K562 (cell line): Measurements from ENCODE around the gene HHIPL1. TPM values are rescaled to one million over a fixed set of nuclear protein-coding genes. Genes with fewer than 3 reads are reported as not detected.
A peak's percentile ranks its signal among the peaks of the same experiment; 100 is the strongest.

Source experiments
- ATF7 ChIP-seq: fragments of 450-650 bp; IDR thresholded peaks from 2 replicates; pipeline ENCODE4 v1.7.1; 2014; ENCODE audit warnings: mild to moderate bottlenecking, moderate library complexity
- BRF1 ChIP-seq: IDR thresholded peaks from 3 replicates; pipeline ENCODE4 v1.6.1; 2011; ENCODE audit warnings: borderline replicate concordance, mild to moderate bottlenecking; ENCODE audit not compliant: insufficient read length; ENCODE audit errors: extremely low read depth
- CBX5 ChIP-seq: IDR thresholded peaks from 2 replicates; pipeline ENCODE4 v1.6.1; 2014; ENCODE audit warnings: low read depth, borderline replicate concordance
- CREB1 ChIP-seq, 2 experiments: sonication (generic) in 1 of 2; formaldehyde crosslinking in 1 of 2; IDR thresholded peaks; 2 replicates each; pipeline versions ENCODE4 v1.6.1 to v1.8.0; 2012 to 2022; ENCODE audit warnings: inconsistent platforms in 1 of 2, mild to moderate bottlenecking in 1 of 2, missing genetic modification reagents in 1 of 2, moderate library complexity in 1 of 2
- CXXC5 ChIP-seq: fragments of 250-450 bp; sonication (Bioruptor Pico); IDR thresholded peaks from 2 replicates; pipeline ENCODE4 v1.8.0; 2022; ENCODE audit warnings: inconsistent platforms, mild to moderate bottlenecking, moderate library complexity
- EGR1 ChIP-seq: fragments of 450-650 bp; conservative IDR thresholded peaks from 2 replicates; pipeline ENCODE4 v1.6.1; 2017; ENCODE audit warnings: mild to moderate bottlenecking
- ELF1 ChIP-seq: fragments of 200-800 bp; sonication (Bioruptor generic); IDR thresholded peaks from 2 replicates; pipeline ENCODE4 v1.6.1; 2016; ENCODE audit warnings: missing genetic modification characterization, missing compliant biosample characterization
- HNRNPLL ChIP-seq: fragments of 200-400 bp; formaldehyde crosslinking; IDR thresholded peaks from 2 replicates; pipeline ENCODE4 v1.6.1; 2017; ENCODE audit warnings: low read length, low read depth, mild to moderate bottlenecking; ENCODE audit not compliant: poor library complexity, severe bottlenecking
- HOMEZ ChIP-seq: fragments of 250-450 bp; sonication (Bioruptor Pico); IDR thresholded peaks from 2 replicates; pipeline ENCODE4 v1.4.0; 2020; ENCODE audit warnings: mild to moderate bottlenecking, moderate library complexity
- POLR2A ChIP-seq: fragments of 450-650 bp; conservative IDR thresholded peaks from 2 replicates; pipeline ENCODE4 v1.6.1; 2016
- PURB ChIP-seq: sonication (generic); formaldehyde crosslinking; IDR thresholded peaks from 2 replicates; pipeline ENCODE4 v1.9.0; 2021; ENCODE audit warnings: low read depth, mild to moderate bottlenecking, missing genetic modification reagents
- RAD51 ChIP-seq: fragments of 450-650 bp; IDR thresholded peaks from 2 replicates; pipeline ENCODE4 v1.7.1; 2016; ENCODE audit warnings: low read depth, mild to moderate bottlenecking, borderline replicate concordance
- RBBP5 ChIP-seq: fragments of 200-600 bp; sonication (generic); IDR thresholded peaks from 2 replicates; pipeline ENCODE4 v1.6.1; 2012; ENCODE audit warnings: borderline replicate concordance, mild to moderate bottlenecking, low read length, control low read depth, inconsistent platforms; ENCODE audit not compliant: insufficient read depth, poor library complexity, severe bottlenecking
- SMARCB1 ChIP-seq: IDR thresholded peaks from 2 replicates; pipeline ENCODE4 v1.6.1; 2011; ENCODE audit warnings: improper control_type of control experiment, low read depth; ENCODE audit not compliant: insufficient read length
- STAT5A ChIP-seq: IDR thresholded peaks from 2 replicates; pipeline ENCODE4 v1.6.1; 2012; ENCODE audit warnings: low read length, inconsistent platforms, borderline replicate concordance
- THRB ChIP-seq: fragments of 450-650 bp; formaldehyde crosslinking; conservative IDR thresholded peaks from 2 replicates; pipeline ENCODE4 v1.4.0; 2022; ENCODE audit warnings: mild to moderate bottlenecking, missing genetic modification characterization
- VEZF1 ChIP-seq: fragments of 200-800 bp; sonication (Bioruptor generic); IDR thresholded peaks from 2 replicates; pipeline ENCODE4 v1.6.1; 2017; ENCODE audit warnings: missing genetic modification characterization, missing compliant biosample characterization
- ZNF639 ChIP-seq, 2 experiments: fragments of 200-800 bp in 1 of 2; sonication (Bioruptor generic) in 1 of 2; sonication (generic) in 1 of 2; formaldehyde crosslinking in 1 of 2; IDR thresholded peaks in 1 of 2; conservative IDR thresholded peaks in 1 of 2; 2 replicates each; pipeline versions ENCODE4 v1.5.0 to v1.6.1; 2016 to 2020; ENCODE audit warnings: missing compliant biosample characterization in 1 of 2, missing genetic modification characterization in 1 of 2, missing genetic modification reagents in 1 of 2
- ZNF75A ChIP-seq: fragments of 450-650 bp; formaldehyde crosslinking; IDR thresholded peaks from 2 replicates; pipeline ENCODE4 v1.4.0; 2020; ENCODE audit warnings: mild to moderate bottlenecking
- polyA plus RNA-seq, 8 experiments: library from polyadenylated mRNA; depleted of rRNA in 4 of 8; stranded (reverse) in 5 of 8; unstranded in 3 of 8; fragments of >200 nt; fragmentation: Nextera tagmentation in 2 of 8; fragmentation: Illumina TruSeq in 1 of 8; extraction: Ambion mirVana in 2 of 8; extraction: Trizol in 1 of 8; gene quantifications; 2 replicates each; pipeline versions ENCODE4 v1.2.1 to v1.2.3, GENCODE V29; 2011 to 2014; ENCODE audit warnings: inconsistent platforms in 1 of 8, missing spikeins in 1 of 8
- total RNA-seq, 7 experiments: library from RNA; depleted of rRNA in 6 of 7; stranded (reverse); fragments of >200 nt in 6 of 7; fragmentation: Illumina TruSeq in 2 of 7; extraction: Trizol in 2 of 7; gene quantifications; 2 replicates each; pipeline versions ENCODE4 v1.2.1 to v1.2.3, GENCODE V29; 2011 to 2021; ENCODE audit warnings: low replicate concordance in 1 of 7
- TF ChIP-seq, protein P1 (sequence below): sonication (generic); formaldehyde crosslinking; IDR thresholded peaks from 2 replicates; pipeline ENCODE4 v1.8.0; 2022; ENCODE audit warnings: mild to moderate bottlenecking, missing genetic modification reagents

The HHIPL1 gene
- total and polyA plus RNA-seq, 9 of the 15 experiments (the other 6 are each of a cell fraction or from before 2014, with no cell fraction given) = not detected

DNA sequence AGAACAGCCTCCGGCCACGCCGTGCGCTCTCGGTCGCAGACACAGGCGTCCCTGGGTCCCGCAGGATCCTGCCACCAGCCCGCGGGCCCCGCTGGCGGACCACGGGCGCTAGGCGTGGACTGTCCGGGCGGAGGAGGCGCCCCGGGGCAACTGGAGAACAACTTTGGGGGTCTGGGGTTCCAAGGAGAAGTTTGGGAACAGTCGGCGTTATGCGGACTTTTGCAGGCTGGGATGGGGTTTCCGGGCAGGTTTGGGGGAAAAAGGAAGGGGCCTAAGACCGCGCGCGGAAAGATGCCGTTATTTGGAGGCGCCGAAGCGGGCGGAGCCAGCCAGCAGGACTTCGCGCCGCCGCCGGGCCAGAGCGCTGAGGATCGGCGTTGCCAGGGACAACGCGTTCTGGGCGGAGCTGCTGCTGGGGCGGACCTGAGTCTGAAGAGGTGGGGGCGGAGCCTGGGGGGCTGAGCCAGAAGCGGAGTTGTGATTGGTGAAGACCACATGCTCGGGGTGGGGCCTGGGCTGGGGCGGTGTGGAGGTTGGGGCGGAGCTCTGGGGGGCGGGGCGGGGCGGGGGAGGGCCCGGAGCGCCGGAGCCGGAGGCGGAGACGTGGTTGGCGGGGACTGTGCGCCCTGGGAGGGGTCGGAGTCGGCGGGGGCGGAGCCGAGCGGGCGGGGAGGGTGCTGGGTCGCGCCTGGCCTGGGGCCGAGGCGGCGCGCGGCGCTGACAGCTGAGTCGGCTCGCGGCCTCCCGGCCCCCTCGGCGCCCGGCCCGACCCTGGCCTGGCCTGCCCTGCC, 38.9 kb downstream of the HHIPL1 start, which contains the start of gene CYP46A1 (continued):
- no peak for TF ChIP-seq PURB (CRISPR knock-in tag)
- no peak for TF ChIP-seq SMARCB1
- TF ChIP-seq VEZF1 (CRISPR knock-in tag) = peak; percentile 61
- TF ChIP-seq BRF1 = no peak
- no peak for TF ChIP-seq RBBP5
- TF ChIP-seq ELF1 (tag) = peak; percentile 62
- peak; percentile 77 for TF ChIP-seq POLR2A
- no peak for TF ChIP-seq RAD51
- TF ChIP-seq HOMEZ (CRISPR knock-in tag) = no peak
- peak; percentile 47; the same call in 1 of the 2 replicates for TF ChIP-seq CXXC5 (CRISPR knock-in tag)
- no peak for TF ChIP-seq STAT5A
- peak; percentile 95 for TF ChIP-seq CREB1 (IDR thresholded peaks at IDR 0.05)
- peak; percentile 97 for TF ChIP-seq CREB1 (CRISPR knock-in tag; IDR thresholded peaks at IDR 0.05)
- TF ChIP-seq CBX5 = no peak
- TF ChIP-seq HNRNPLL = peak; percentile 35
- TF ChIP-seq EGR1 = 0 out of 2 replicates have a peak, but pooled peaks have one; percentile 11
- TF ChIP-seq ZNF75A (CRISPR knock-in tag) = no peak
- TF ChIP-seq ZNF639 (CRISPR knock-in tag; conservative IDR thresholded peaks at IDR 0.05 in 1 of 2, IDR thresholded peaks at IDR 0.05 in 1 of 2) = no peak
- 0 out of 2 replicates have a peak, but pooled peaks have one; percentile 48 for TF ChIP-seq ATF7
- no peak for TF ChIP-seq THRB
- TF ChIP-seq, protein P1, sequence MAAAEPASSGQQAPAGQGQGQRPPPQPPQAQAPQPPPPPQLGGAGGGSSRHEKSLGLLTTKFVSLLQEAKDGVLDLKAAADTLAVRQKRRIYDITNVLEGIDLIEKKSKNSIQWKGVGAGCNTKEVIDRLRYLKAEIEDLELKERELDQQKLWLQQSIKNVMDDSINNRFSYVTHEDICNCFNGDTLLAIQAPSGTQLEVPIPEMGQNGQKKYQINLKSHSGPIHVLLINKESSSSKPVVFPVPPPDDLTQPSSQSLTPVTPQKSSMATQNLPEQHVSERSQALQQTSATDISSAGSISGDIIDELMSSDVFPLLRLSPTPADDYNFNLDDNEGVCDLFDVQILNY (CRISPR knock-in tag) = no peak
